ENCODE results near the gene STARD3NL. TPM values are rescaled to one million over a fixed set of nuclear protein-coding genes. Genes with fewer than 3 reads are reported as not detected.
"Not testable (repeated sequence)": the region's sequence is repeated elsewhere in the genome, so short reads cannot be mapped to it uniquely, and the experiment has no call there.

The STARD3NL gene
- total RNA-seq, 1 experiment from 2014 or later, result 162 TPM

DNA sequence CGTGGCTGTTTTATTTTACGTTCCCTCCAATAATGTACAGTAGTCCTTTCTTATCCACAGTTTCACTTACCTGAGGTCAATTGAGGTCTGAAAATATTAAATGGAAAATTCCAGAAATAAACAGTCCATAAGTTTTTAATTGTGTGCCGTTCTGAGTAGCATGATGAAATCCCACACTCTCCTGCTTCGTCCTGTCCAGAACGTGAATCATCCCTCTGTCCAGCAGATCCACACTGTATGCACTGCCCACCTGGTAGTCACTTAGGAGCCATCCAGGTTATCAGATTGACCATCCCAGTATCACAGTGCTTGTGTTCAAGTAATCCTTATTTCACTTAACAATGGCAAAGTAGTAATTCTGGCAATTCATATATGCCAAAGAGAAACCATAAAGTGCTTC is 46.3 kb downstream of the STARD3NL start:
- Histone ChIP-seq H3K4me3 (no peak overlapping the region), H3K36me3 (peaks cover 64% of the 10 kb centered on the region), H3K9me3 (replicated peaks) (no peaks in the 10 kb centered on the region), H3K27me3 (no peaks in the 10 kb centered on the region), H3K4me1 (peaks cover 3% of the 10 kb centered on the region; the same call in 1 of the 2 replicates), H3K27ac (no peak overlapping the region)
- DNase-seq, result no peak

- Histone ChIP-seq H3K9me3 (replicated peaks) (no peaks in the 10 kb centered on the region), H3K27me3 (no peaks in the 10 kb centered on the region), H3K36me3 (peaks cover 44% of the 10 kb centered on the region), H3K27ac (no peak overlapping the region), H3K4me1 (peaks cover 17% of the 10 kb centered on the region), H3K4me3 (no peak overlapping the region)
- DNase-seq, result no peak
Measured at GRCh38 chr7:38229386-38229785, 51.3 kb downstream of the STARD3NL start.

GRCh38 chr7:38229884-38230642 is 52.0 kb downstream of the STARD3NL start:
- H3K36me3 ChIP-seq, result peaks cover 38% of the 10 kb centered on the region
- H3K9me3 ChIP-seq (replicated peaks), result no peaks in the 10 kb centered on the region
- H3K4me3 ChIP-seq, result no peak overlapping the region
- no peak for DNase-seq
- H3K27me3 ChIP-seq, result no peaks in the 10 kb centered on the region
- no peak overlapping the region for H3K27ac ChIP-seq
- H3K4me1 ChIP-seq, result peaks cover 17% of the 10 kb centered on the region

DNA sequence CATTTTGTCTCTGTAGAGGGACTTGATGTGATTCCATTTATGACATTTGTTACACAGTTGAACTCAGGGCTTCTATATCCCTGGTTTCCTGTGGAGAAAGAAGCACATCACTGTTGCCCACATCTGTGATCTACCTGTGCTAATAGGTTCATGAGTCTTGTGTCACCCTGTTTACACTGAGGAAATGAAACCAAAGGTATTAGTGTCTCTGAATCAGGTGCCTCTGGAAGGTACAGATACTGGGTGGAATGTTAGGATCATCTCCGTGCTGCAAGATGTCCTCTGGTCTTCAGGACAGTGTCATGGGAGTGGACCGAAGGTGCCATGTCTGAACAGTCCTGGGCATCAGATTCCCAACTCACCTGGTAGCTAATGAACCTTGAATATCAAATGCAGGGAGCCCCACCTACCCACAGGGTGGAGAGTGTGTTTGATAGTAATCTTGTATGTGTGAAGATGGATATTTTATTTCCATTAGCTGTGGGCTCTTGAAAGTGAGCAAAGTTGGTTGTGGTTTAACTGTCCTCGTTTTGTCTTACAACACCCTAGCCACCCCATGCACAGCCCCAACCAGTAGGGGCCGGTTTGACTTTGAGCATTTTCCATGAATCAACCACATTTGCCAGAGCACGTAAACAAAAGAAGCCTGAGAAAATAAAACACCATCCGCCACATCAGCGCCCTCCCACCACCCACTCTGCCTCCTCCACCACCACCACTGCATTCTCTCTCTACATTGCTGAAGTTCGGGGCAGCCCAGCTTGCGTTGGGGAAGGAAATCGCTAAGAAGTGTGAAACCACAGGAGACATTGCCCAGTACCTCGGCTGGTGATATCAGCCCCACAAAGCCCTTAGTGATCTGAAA is 54.7 kb downstream of the STARD3NL start:
- Histone ChIP-seq H3K27ac (peak overlapping the region; percentile 45), H3K4me3 (no peak overlapping the region), H3K4me1 (peaks cover 19% of the 10 kb centered on the region), H3K9me3 (replicated peaks) (no peaks in the 10 kb centered on the region), H3K27me3 (no peaks in the 10 kb centered on the region), H3K36me3 (peaks cover 29% of the 10 kb centered on the region)
- peak; percentile 78 to 81 for DNase-seq

- H3K4me3 ChIP-seq; H3K27me3 ChIP-seq; H3K27ac ChIP-seq; DNase-seq; H3K9me3 ChIP-seq (replicated peaks): not testable (repeated sequence)
- H3K36me3 ChIP-seq, result peaks cover 11% of the 10 kb centered on the region
- peaks cover 18% of the 10 kb centered on the region for H3K4me1 ChIP-seq
Measured at GRCh38 chr7:38234759-38235158, 56.7 kb downstream of the STARD3NL start.

GRCh38 chr7:38235606-38236005 is 57.6 kb downstream of the STARD3NL start:
- H3K27ac ChIP-seq, result no peak overlapping the region
- no peaks in the 10 kb centered on the region for H3K9me3 ChIP-seq (replicated peaks)
- DNase-seq, result no peak
- H3K4me1 ChIP-seq, result peaks cover 18% of the 10 kb centered on the region
- no peaks in the 10 kb centered on the region for H3K27me3 ChIP-seq
- H3K4me3 ChIP-seq, result no peak overlapping the region
- peaks cover 3% of the 10 kb centered on the region; the same call in 1 of the 2 replicates for H3K36me3 ChIP-seq

GRCh38 chr7:38239129-38239528 is 61.1 kb downstream of the STARD3NL start:
- H3K4me3 ChIP-seq; H3K27me3 ChIP-seq; H3K27ac ChIP-seq; H3K4me1 ChIP-seq; H3K9me3 ChIP-seq (replicated peaks); H3K36me3 ChIP-seq; DNase-seq: not testable (repeated sequence)

DNA sequence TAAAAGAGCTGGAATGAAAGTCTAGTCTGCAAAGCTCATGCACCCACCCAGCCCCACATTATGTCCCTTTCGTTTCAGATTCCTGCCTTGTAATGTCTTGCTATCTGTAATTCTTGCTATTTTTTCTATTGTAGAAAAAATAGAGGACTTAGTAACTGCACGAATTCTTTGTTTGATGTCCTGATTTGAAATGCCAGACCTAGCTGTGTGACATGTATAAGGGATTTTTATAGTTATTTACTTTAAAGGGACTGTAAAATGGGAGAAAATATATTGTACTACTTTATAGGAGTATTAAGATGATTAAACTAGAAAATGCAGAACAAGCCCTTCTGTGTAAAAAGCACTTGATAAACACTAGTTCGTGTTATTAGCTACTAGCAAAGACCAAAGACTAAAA is 63.0 kb downstream of the STARD3NL start:
- peaks cover 4% of the 10 kb centered on the region; the same call in 1 of the 2 replicates for H3K4me1 ChIP-seq
- no peaks in the 10 kb centered on the region for H3K36me3 ChIP-seq
- no peak overlapping the region for H3K27ac ChIP-seq
- no peaks in the 10 kb centered on the region for H3K9me3 ChIP-seq (replicated peaks)
- no peak for DNase-seq
- H3K27me3 ChIP-seq, result no peaks in the 10 kb centered on the region
- H3K4me3 ChIP-seq, result no peak overlapping the region

- no peak overlapping the region for H3K27ac ChIP-seq
- peaks cover 1% of the 10 kb centered on the region; the same call in 1 of the 2 replicates for H3K4me1 ChIP-seq
- no peaks in the 10 kb centered on the region for H3K27me3 ChIP-seq
- no peak for DNase-seq
- H3K36me3 ChIP-seq, result no peaks in the 10 kb centered on the region
- no peaks in the 10 kb centered on the region for H3K9me3 ChIP-seq (replicated peaks)
- no peak overlapping the region for H3K4me3 ChIP-seq
Measured at GRCh38 chr7:38242814-38243213, 64.8 kb downstream of the STARD3NL start.

DNA sequence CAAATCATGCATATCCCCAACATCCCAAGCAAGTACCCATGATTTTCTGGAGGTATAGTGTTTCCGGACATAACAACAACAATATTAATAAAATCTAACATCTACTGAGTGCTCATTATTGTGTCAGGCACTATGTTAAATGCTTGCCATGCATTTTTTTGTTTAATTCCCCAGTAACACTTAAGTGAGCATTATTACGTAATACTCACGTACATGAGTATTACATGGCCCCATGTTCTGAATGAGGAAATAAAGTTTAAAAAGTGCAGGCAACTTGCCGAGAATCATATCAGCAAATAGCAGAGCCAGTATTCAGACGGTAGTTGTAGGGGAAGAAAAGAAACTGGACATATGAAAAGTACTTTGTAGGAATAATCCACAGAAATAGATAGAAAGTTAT is 65.3 kb downstream of the STARD3NL start:
- H3K36me3 ChIP-seq; DNase-seq; H3K4me3 ChIP-seq; H3K27me3 ChIP-seq; H3K27ac ChIP-seq; H3K4me1 ChIP-seq; H3K9me3 ChIP-seq (replicated peaks): not testable (repeated sequence)

DNA sequence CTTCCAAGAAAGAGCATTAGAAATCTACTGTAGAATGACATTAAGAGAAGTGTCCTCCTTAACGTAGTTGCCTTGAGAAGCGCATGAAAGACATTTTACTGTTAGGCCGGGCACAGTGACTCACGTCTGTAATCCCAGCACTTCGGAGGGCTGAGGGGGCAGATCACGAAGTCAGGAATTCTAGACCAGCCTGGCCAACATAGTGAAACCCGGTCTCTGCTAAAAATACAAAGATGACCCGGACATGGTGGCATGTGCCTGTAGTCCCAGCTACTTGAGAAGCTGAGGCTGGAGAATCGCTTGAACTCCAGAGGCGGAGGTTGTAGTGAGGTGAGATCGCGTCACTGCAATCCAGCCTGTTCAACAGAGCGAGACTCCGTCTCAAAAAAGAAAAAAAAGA is 66.5 kb downstream of the STARD3NL start:
- Histone ChIP-seq H3K9me3 (replicated peaks) (no peaks in the 10 kb centered on the region), H3K27ac (no peak overlapping the region), H3K4me1 (no peaks in the 10 kb centered on the region), H3K36me3 (no peaks in the 10 kb centered on the region), H3K27me3 (no peaks in the 10 kb centered on the region), H3K4me3 (no peak overlapping the region)
- no peak for DNase-seq

DNA sequence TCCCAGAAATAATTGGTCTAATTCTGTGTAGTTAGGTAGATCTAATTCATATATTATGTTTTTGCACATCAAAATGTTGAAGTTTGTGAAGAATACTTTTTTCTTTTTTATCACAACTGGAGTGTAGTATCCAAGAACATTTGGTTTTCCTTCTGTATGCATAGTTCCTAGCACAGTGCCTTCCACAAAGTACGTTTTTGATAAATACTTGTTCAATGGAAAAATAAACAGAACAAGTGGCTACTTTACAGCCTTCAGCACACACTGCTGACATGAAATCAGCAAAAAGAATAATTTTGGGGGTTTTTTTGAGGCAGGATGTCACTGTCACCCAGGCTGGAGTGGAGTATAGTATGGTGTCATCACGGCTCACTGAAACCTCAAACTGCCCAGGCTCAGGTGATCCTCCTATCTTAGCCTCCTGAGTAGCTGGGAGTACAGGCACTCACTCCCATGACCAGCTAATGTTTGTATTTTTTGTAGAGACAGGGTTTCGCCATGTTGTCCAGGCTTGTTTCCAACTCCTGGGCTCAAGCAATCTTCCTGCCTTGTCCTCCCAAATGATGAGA is 67.4 kb downstream of the STARD3NL start:
- no peak overlapping the region for H3K27ac ChIP-seq
- DNase-seq, result no peak
- H3K4me1 ChIP-seq, result no peaks in the 10 kb centered on the region
- H3K9me3 ChIP-seq (replicated peaks), result no peaks in the 10 kb centered on the region
- H3K36me3 ChIP-seq, result no peaks in the 10 kb centered on the region
- no peak overlapping the region for H3K4me3 ChIP-seq
- no peaks in the 10 kb centered on the region for H3K27me3 ChIP-seq

GRCh38 chr7:38248069-38248567 is 70.1 kb downstream of the STARD3NL start:
- H3K9me3 ChIP-seq (replicated peaks), result no peaks in the 10 kb centered on the region
- H3K27ac ChIP-seq, result no peak overlapping the region
- DNase-seq, result no peak
- no peak overlapping the region for H3K4me3 ChIP-seq
- H3K36me3 ChIP-seq, result no peaks in the 10 kb centered on the region
- H3K27me3 ChIP-seq, result no peaks in the 10 kb centered on the region
- H3K4me1 ChIP-seq, result no peaks in the 10 kb centered on the region

GRCh38 chr7:38249849-38250248 is 71.8 kb downstream of the STARD3NL start:
- not testable (repeated sequence) for H3K27ac ChIP-seq; DNase-seq; H3K4me3 ChIP-seq; H3K27me3 ChIP-seq; H3K4me1 ChIP-seq; H3K9me3 ChIP-seq (replicated peaks); H3K36me3 ChIP-seq

- Histone ChIP-seq H3K27ac (no peak overlapping the region), H3K36me3 (no peaks in the 10 kb centered on the region), H3K4me1 (no peaks in the 10 kb centered on the region), H3K27me3 (no peaks in the 10 kb centered on the region), H3K4me3 (no peak overlapping the region), H3K9me3 (replicated peaks) (no peaks in the 10 kb centered on the region)
- DNase-seq, result no peak
Measured at GRCh38 chr7:38257350-38257677, 79.3 kb downstream of the STARD3NL start.
